HFFc6 (cell line): ENCODE measurements around the gene SRCIN1. TPM values are rescaled to one million over a fixed set of nuclear protein-coding genes. Genes with fewer than 3 reads are reported as not detected.

ENCODE experiments used
- DNase-seq: peaks from one replicate; pipeline ENCODE4 v3.0.0-alpha.2; 2018
- H3K27ac Mint-ChIP-seq: 2 replicates; pipeline ENCODE4 v1.8.0; 2020; ENCODE audit warnings: mild to moderate bottlenecking, mixed read lengths
- H3K27me3 Mint-ChIP-seq: 2 replicates; pipeline ENCODE4 v1.8.0; 2021; ENCODE audit warnings: mild to moderate bottlenecking, moderate library complexity, mixed read lengths; ENCODE audit not compliant: insufficient read depth
- H3K36me3 Mint-ChIP-seq: 2 replicates; pipeline ENCODE4 v1.8.0; 2021; ENCODE audit warnings: low read depth, mixed read lengths
- H3K4me1 Mint-ChIP-seq: 2 replicates; pipeline ENCODE4 v1.8.0; 2020; ENCODE audit warnings: low read depth, mixed read lengths
- H3K4me3 Mint-ChIP-seq: 2 replicates; pipeline ENCODE4 v1.8.0; 2020; ENCODE audit warnings: mild to moderate bottlenecking, moderate library complexity, mixed read lengths
- H3K9me3 Mint-ChIP-seq: 2 replicates; pipeline ENCODE4 v1.8.0; 2020; ENCODE audit warnings: mild to moderate bottlenecking, mixed read lengths
- CTCF ChIP-seq: fragments of 200-600 bp; sonication (generic); IDR thresholded peaks from 2 replicates; pipeline ENCODE4 v1.5.0; 2021; ENCODE audit warnings: antibody characterized with exemption, mild to moderate bottlenecking
- total RNA-seq, 6 experiments: library from RNA; stranded (reverse); fragmentation: NEBNext Ultra II Directional; extraction: Animal tissue kit (Norgen Biotek cat#: 25700); gene quantifications; 2 replicates in 1 of 6; 3 replicates in 5 of 6; pipeline ENCODE4 v1.2.3, GENCODE V29; 2021

SRCIN1 gene
- total RNA-seq, 6 experiments from 2014 or later: not detected

GRCh38 chr17:38512473-38513058 lies 93.2 kb downstream of the SRCIN1 start:
- peak overlapping the region; percentile 89; the same call in 1 of the 2 replicates for H3K27ac Mint-ChIP-seq
- no peak for TF ChIP-seq CTCF
- peaks cover 14% of the 10 kb centered on the region for H3K36me3 Mint-ChIP-seq
- H3K9me3 Mint-ChIP-seq: peaks cover 7% of the 10 kb centered on the region
- DNase-seq: no peak
- H3K27me3 Mint-ChIP-seq: peaks cover 35% of the 10 kb centered on the region
- H3K4me1 Mint-ChIP-seq: peaks cover 43% of the 10 kb centered on the region
- H3K4me3 Mint-ChIP-seq: no peak overlapping the region

- peaks cover 23% of the 10 kb centered on the region for H3K36me3 Mint-ChIP-seq
- H3K9me3 Mint-ChIP-seq: peaks cover 7% of the 10 kb centered on the region
- no peak for TF ChIP-seq CTCF
- H3K4me1 Mint-ChIP-seq: peaks cover 46% of the 10 kb centered on the region
- peak overlapping the region; percentile 89 for H3K27ac Mint-ChIP-seq
- peaks cover 37% of the 10 kb centered on the region for H3K27me3 Mint-ChIP-seq
- peak; percentile 66 for DNase-seq
- H3K4me3 Mint-ChIP-seq: peak overlapping the region; percentile 73
These were observed 94.3 kb downstream of the SRCIN1 start for GRCh38 chr17:38511150-38512108.

- H3K27ac Mint-ChIP-seq: peak overlapping the region; percentile 89
- H3K4me3 Mint-ChIP-seq: peak overlapping the region; percentile 73
- H3K36me3 Mint-ChIP-seq: peaks cover 28% of the 10 kb centered on the region
- peaks cover 46% of the 10 kb centered on the region for H3K4me1 Mint-ChIP-seq
- peak; percentile 28 for DNase-seq
- TF ChIP-seq CTCF: no peak
- peaks cover 41% of the 10 kb centered on the region for H3K27me3 Mint-ChIP-seq
- H3K9me3 Mint-ChIP-seq: peaks cover 7% of the 10 kb centered on the region
These were observed 95.2 kb downstream of the SRCIN1 start for GRCh38 chr17:38510421-38511149.

GRCh38 chr17:38509772-38510420 lies 95.9 kb downstream of the SRCIN1 start:
- no peak for TF ChIP-seq CTCF
- no peak for DNase-seq

More at GRCh38 chr17:38509772-38510420, 95.9 kb downstream of the SRCIN1 start:
- peaks cover 28% of the 10 kb centered on the region for H3K36me3 Mint-ChIP-seq
- peaks cover 46% of the 10 kb centered on the region for H3K4me1 Mint-ChIP-seq
- peaks cover 41% of the 10 kb centered on the region for H3K27me3 Mint-ChIP-seq
- peak overlapping the region; percentile 91 for H3K4me3 Mint-ChIP-seq
- H3K9me3 Mint-ChIP-seq: peaks cover 7% of the 10 kb centered on the region
- peak overlapping the region; percentile 97 for H3K27ac Mint-ChIP-seq
